ENCODE data around the gene FMNL2.

DNA sequence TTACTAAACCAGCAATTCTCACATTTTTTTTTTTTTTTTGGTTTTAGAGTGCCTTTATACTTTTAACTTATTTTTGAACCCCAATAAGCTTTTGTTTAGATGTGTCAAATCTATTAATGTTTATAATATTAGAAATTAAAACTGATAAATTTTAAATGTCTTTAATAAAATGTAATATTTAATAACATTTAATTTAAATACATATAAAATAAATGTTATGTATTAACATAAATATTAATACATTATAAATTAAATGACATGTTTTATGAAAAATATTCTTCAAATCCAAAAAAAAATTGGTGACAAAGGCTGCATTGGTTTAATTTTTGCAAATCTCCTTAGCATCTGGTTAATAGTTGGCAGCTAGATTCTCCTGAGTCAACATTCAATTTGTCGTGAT lies 218.5 kb downstream of the FMNL2 start:
- no peak for TF ChIP-seq POLR2AphosphoS5 (IDR thresholded peaks at IDR 0.05; ENCODE audit: low read depth, low read length)
- TF ChIP-seq TCF7L2 (IDR thresholded peaks at IDR 0.05; ENCODE audit: borderline replicate concordance, extremely low read depth, insufficient read depth, insufficient read length): no peak
- TF ChIP-seq CEBPB (IDR thresholded peaks at IDR 0.05; ENCODE audit: low read depth): no peak
- no peak for TF ChIP-seq SP1 (IDR thresholded peaks at IDR 0.05; ENCODE audit: low read depth)
- TF ChIP-seq EZH2 (IDR thresholded peaks at IDR 0.05): no peak
- TF ChIP-seq CBX3 (IDR thresholded peaks at IDR 0.05; ENCODE audit: low read depth): no peak
- TF ChIP-seq, protein P1, sequence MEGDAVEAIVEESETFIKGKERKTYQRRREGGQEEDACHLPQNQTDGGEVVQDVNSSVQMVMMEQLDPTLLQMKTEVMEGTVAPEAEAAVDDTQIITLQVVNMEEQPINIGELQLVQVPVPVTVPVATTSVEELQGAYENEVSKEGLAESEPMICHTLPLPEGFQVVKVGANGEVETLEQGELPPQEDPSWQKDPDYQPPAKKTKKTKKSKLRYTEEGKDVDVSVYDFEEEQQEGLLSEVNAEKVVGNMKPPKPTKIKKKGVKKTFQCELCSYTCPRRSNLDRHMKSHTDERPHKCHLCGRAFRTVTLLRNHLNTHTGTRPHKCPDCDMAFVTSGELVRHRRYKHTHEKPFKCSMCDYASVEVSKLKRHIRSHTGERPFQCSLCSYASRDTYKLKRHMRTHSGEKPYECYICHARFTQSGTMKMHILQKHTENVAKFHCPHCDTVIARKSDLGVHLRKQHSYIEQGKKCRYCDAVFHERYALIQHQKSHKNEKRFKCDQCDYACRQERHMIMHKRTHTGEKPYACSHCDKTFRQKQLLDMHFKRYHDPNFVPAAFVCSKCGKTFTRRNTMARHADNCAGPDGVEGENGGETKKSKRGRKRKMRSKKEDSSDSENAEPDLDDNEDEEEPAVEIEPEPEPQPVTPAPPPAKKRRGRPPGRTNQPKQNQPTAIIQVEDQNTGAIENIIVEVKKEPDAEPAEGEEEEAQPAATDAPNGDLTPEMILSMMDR (IDR thresholded peaks at IDR 0.05 in 2 of 3, conservative IDR thresholded peaks at IDR 0.05 in 1 of 3; ENCODE audit: borderline replicate concordance in 1 of 3, insufficient read depth in 1 of 3, low read depth in 2 of 3, low read length in 2 of 3): no peak
- no peak for TF ChIP-seq FOSL1 (IDR thresholded peaks at IDR 0.05; ENCODE audit: low read depth)
- no peak for TF ChIP-seq POLR2A (IDR thresholded peaks at IDR 0.05; ENCODE audit: borderline replicate concordance, extremely low read depth, insufficient read depth, insufficient read length)

Measured in HCT116 (cell line).